Upper lobe of left lung (tissue), 6 donors: ENCODE data around the gene SKIL. TPM values are rescaled to one million over a fixed set of nuclear protein-coding genes. Genes with fewer than 3 reads are reported as not detected.
A peak's percentile ranks its signal among the peaks of the same experiment; 100 is the strongest.

Source experiments
- ATAC-seq, 2 donors: fragments of 200-7000 bp; cut with Tn5 transposase; one replicate each; pipeline ENCODE4 v1.9.1; 2022; ENCODE audit warnings: mild to moderate bottlenecking in 2 of 2, moderate library complexity in 2 of 2; ENCODE audit not compliant: low FRiP score in 2 of 2
- DNase-seq, 2 donors: peaks; one replicate each; pipeline ENCODE4 v3.0.0-alpha.2; 2019 to 2020
- H3K27ac ChIP-seq, 4 donors: fragments of 200-600 bp; sonication (generic); one replicate each; pipeline ENCODE4 v1.5.1; 2016 to 2019
- H3K27me3 ChIP-seq, 4 donors: fragments of 200-600 bp; sonication (generic); one replicate each; pipeline ENCODE4 v1.5.1; 2017 to 2019
- H3K36me3 ChIP-seq, 4 donors: fragments of 200-600 bp; sonication (generic); one replicate each; pipeline ENCODE4 v1.5.1; 2016 to 2019
- H3K4me1 ChIP-seq, 4 donors: fragments of 200-600 bp; sonication (generic); one replicate each; pipeline ENCODE4 v1.5.1; 2018 to 2019
- H3K4me3 ChIP-seq, 4 donors: fragments of 200-600 bp; sonication (generic); one replicate each; pipeline ENCODE4 v1.5.1; 2017 to 2019; ENCODE audit warnings: mild to moderate bottlenecking in 2 of 4, moderate library complexity in 1 of 4
- H3K9me3 ChIP-seq, 4 donors: fragments of 200-600 bp; sonication (generic); one replicate each; pipeline ENCODE4 v1.5.1; 2018 to 2019
- CTCF ChIP-seq, 6 experiments: fragments of 450-650 bp in 4 of 6; fragments of 200-600 bp in 2 of 6; sonication (generic) in 2 of 6; IDR thresholded peaks; one replicate each; pipeline ENCODE4 v1.5.1; 2016 to 2019; ENCODE audit warnings: antibody characterized with exemption in 6 of 6
- EP300 ChIP-seq, 4 donors: sonication (generic); formaldehyde crosslinking; IDR thresholded peaks; one replicate each; pipeline ENCODE4 v1.5.1; 2017; ENCODE audit warnings: antibody characterized with exemption in 4 of 4, control low read depth in 2 of 4
- POLR2A ChIP-seq, 4 donors: fragments of 450-650 bp; IDR thresholded peaks; one replicate each; pipeline ENCODE4 v1.5.1; 2016 to 2017; ENCODE audit warnings: antibody characterized with exemption in 4 of 4, mild to moderate bottlenecking in 2 of 4
- POLR2AphosphoS5 ChIP-seq, 2 donors: sonication (generic); formaldehyde crosslinking; IDR thresholded peaks; one replicate each; pipeline ENCODE4 v1.5.1; 2017; ENCODE audit warnings: antibody characterized with exemption in 2 of 2
- WGBS, 2 donors: methylation state at CpG; one replicate each; pipeline ENCODE4 v1.1.5; 2017 to 2018; 5-methylcytosine and 5-hydroxymethylcytosine counted together
- total RNA-seq, 6 donors: library from RNA; depleted of rRNA in 4 of 6; stranded (reverse); fragments of >200 nt in 4 of 6; gene quantifications; one replicate each; pipeline versions ENCODE4 v1.1.0 to v1.2.1, GENCODE V29; 2016 to 2021
- donor health status: DM: no; HTN: no; CAD: no; lungs with moderate emphysema.
- donor health status: DM: no; HTN: yes; CAD: no; lungs with severe emphysema.

The SKIL gene
- total RNA-seq, 6 donors from 2014 or later: 26.2 to 80.8 (median 69.3) TPM

GRCh38 chr3:170363471-170363994 is 6.0 kb downstream of the SKIL start:
- 84 to 92% methylated on average over 11 of the region's 11 CpGs for WGBS, 2 donors
- ATAC-seq (no peak), DNase-seq (no peak)
- no peak for TF ChIP-seq EP300 (IDR thresholded peaks at IDR 0.05)
- TF ChIP-seq CTCF (IDR thresholded peaks at IDR 0.05): no peak
- no peak for TF ChIP-seq POLR2AphosphoS5 (IDR thresholded peaks at IDR 0.05)
- TF ChIP-seq POLR2A (IDR thresholded peaks at IDR 0.05): no peak
- Histone ChIP-seq H3K36me3 (peaks cover 0 to 38% (median 11%) of the 10 kb centered on the region in 4 donors), H3K9me3 (no peaks in the 10 kb centered on the region), H3K4me3 (peak overlapping the region in 1 of 4 donors; percentile 99), H3K4me1 (peaks cover 31 to 86% (median 42%) of the 10 kb centered on the region in 4 donors), H3K27ac (no peak overlapping the region), H3K27me3 (no peaks in the 10 kb centered on the region)

GRCh38 chr3:170364965-170365364 is 7.5 kb downstream of the SKIL start:
- TF ChIP-seq POLR2AphosphoS5 (IDR thresholded peaks at IDR 0.05): no peak
- no peak for TF ChIP-seq EP300 (IDR thresholded peaks at IDR 0.05)
- no peak for TF ChIP-seq POLR2A (IDR thresholded peaks at IDR 0.05)
- no peak for TF ChIP-seq CTCF (IDR thresholded peaks at IDR 0.05)
- Histone ChIP-seq H3K9me3 (no peaks in the 10 kb centered on the region), H3K27me3 (no peaks in the 10 kb centered on the region), H3K4me3 (no peak overlapping the region), H3K36me3 (peaks cover 0 to 34% (median 13%) of the 10 kb centered on the region in 4 donors), H3K27ac (no peak overlapping the region), H3K4me1 (peaks cover 25 to 76% (median 33%) of the 10 kb centered on the region in 4 donors)
- ATAC-seq (no peak), DNase-seq (no peak)
- WGBS, 2 donors: 62 to 75% methylated on average over 4 of the region's 4 CpGs

GRCh38 chr3:170367797-170368196 is 10.3 kb downstream of the SKIL start:
- WGBS, 2 donors: 68 to 69% methylated on average over 4 of the region's 4 CpGs
- ATAC-seq (no peak), DNase-seq (no peak)
- no peaks in the 10 kb centered on the region for H3K9me3 ChIP-seq
- H3K27me3 ChIP-seq: no peaks in the 10 kb centered on the region
- TF ChIP-seq POLR2A (IDR thresholded peaks at IDR 0.05) (no peak), POLR2AphosphoS5 (IDR thresholded peaks at IDR 0.05) (no peak)
- peaks cover 0 to 12% (median 6%) of the 10 kb centered on the region in 4 donors for H3K36me3 ChIP-seq
- H3K4me3 ChIP-seq: peak overlapping the region in 1 of 4 donors; percentile 12
- peaks cover 10 to 65% (median 25%) of the 10 kb centered on the region in 4 donors for H3K4me1 ChIP-seq
- H3K27ac ChIP-seq: no peak overlapping the region

- Histone ChIP-seq H3K36me3 (peaks cover 0 to 9% (median 2%) of the 10 kb centered on the region in 4 donors), H3K4me1 (peaks cover 10 to 55% (median 25%) of the 10 kb centered on the region in 4 donors), H3K27me3 (no peaks in the 10 kb centered on the region), H3K27ac (no peak overlapping the region), H3K4me3 (no peak overlapping the region), H3K9me3 (no peaks in the 10 kb centered on the region)
- no peak for ATAC-seq
- WGBS, 2 donors: 68% methylated on average over 2 of the region's 2 CpGs
- no peak for DNase-seq
- TF ChIP-seq POLR2AphosphoS5 (IDR thresholded peaks at IDR 0.05): no peak
- TF ChIP-seq CTCF (IDR thresholded peaks at IDR 0.05): peak in 1 of 6 experiments; percentile 31
Observed at GRCh38 chr3:170368921-170369320, 11.4 kb downstream of the SKIL start.

- Histone ChIP-seq H3K36me3 (peaks cover 0 to 8% (median 1%) of the 10 kb centered on the region in 4 donors), H3K27me3 (no peaks in the 10 kb centered on the region), H3K4me1 (peaks cover 14 to 44% (median 19%) of the 10 kb centered on the region in 4 donors), H3K27ac (no peak overlapping the region), H3K9me3 (no peaks in the 10 kb centered on the region), H3K4me3 (no peak overlapping the region)
- no peak for ATAC-seq
- no peak for DNase-seq
- 54 to 64% methylated on average over 2 of the region's 2 CpGs for WGBS, 2 donors
- no peak for TF ChIP-seq POLR2A (IDR thresholded peaks at IDR 0.05)
- TF ChIP-seq EP300 (IDR thresholded peaks at IDR 0.05): no peak
- no peak for TF ChIP-seq POLR2AphosphoS5 (IDR thresholded peaks at IDR 0.05)
- no peak for TF ChIP-seq CTCF (IDR thresholded peaks at IDR 0.05)
Observed at GRCh38 chr3:170372190-170372879, 14.8 kb downstream of the SKIL start.
